GM12878 (cell line): ENCODE data around the gene KRTAP12-1.

Source experiments
- BHLHE40 ChIP-seq, 2 experiments: fragments of 450-650 bp in 1 of 2; IDR thresholded peaks; 2 replicates each; pipeline ENCODE4 v1.6.1; 2011 to 2017; ENCODE audit warnings: low read depth in 2 of 2, borderline replicate concordance in 1 of 2, improper control_type of control experiment in 1 of 2, low read length in 1 of 2, mild to moderate bottlenecking in 1 of 2
- CHD2 ChIP-seq: IDR thresholded peaks from 2 replicates; pipeline ENCODE4 v1.6.1; 2011; ENCODE audit warnings: low read depth, low read length, improper control_type of control experiment, borderline replicate concordance
- NBN ChIP-seq: fragments of 450-650 bp; IDR thresholded peaks from 2 replicates; pipeline ENCODE4 v1.6.1; 2016
- PAX5 ChIP-seq: IDR thresholded peaks from 2 replicates; pipeline ENCODE4 v1.6.1; 2011; ENCODE audit warnings: low read depth, low read length, borderline replicate concordance
- POLR2A ChIP-seq: IDR thresholded peaks from 2 replicates; pipeline ENCODE4 v1.6.1; 2011; ENCODE audit warnings: low read depth, mild to moderate bottlenecking, low read length
- RCOR1 ChIP-seq: conservative IDR thresholded peaks from 2 replicates; pipeline ENCODE4 v1.6.1; 2012; ENCODE audit warnings: low read depth, low read length, improper control_type of control experiment
- SP1 ChIP-seq: IDR thresholded peaks from one replicate; pipeline ENCODE4 v1.6.1; 2011; ENCODE audit warnings: low read depth, low read length
- TAF1 ChIP-seq: IDR thresholded peaks from 2 replicates; pipeline ENCODE4 v1.6.1; 2011; ENCODE audit warnings: mild to moderate bottlenecking, low read depth, low read length, borderline replicate concordance
- TF ChIP-seq, protein P1 (sequence below), 3 experiments: IDR thresholded peaks in 2 of 3; conservative IDR thresholded peaks in 1 of 3; 2 replicates each; pipeline ENCODE4 v1.5.1; 2011; ENCODE audit warnings: low read depth in 3 of 3, low read length in 3 of 3, mild to moderate bottlenecking in 3 of 3, control low read depth in 2 of 3, moderate library complexity in 2 of 3, inconsistent platforms in 1 of 3, mixed read lengths in 1 of 3; ENCODE audit not compliant: control insufficient read depth in 2 of 3, insufficient read depth in 1 of 3; ENCODE audit errors: extremely low read depth in 1 of 3
- TF ChIP-seq, protein P2 (sequence below): fragments of 450-650 bp; formaldehyde crosslinking; IDR thresholded peaks from 2 replicates; pipeline ENCODE4 v1.4.0; 2022; ENCODE audit warnings: mild to moderate bottlenecking, moderate library complexity

DNA sequence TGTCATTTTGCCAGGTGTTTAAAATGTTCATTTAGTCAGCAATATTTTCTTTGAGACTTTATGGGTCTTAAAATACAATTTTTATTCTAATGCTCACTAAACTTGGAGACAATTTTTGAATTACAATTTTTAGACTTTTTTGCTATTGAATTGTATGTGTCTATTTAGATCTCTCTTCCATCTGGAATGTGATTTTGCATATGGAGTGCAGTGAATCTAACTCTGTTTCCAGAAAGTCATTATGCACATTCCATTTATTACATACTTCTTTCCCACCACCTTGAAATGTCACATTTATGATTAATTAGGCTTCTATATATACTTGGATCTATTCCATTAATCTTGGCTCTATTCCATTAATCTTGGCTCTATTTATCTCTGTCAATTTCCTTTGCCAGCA is 35.0 kb upstream of the KRTAP12-1 start:
- TF ChIP-seq CHD2 = no peak
- TF ChIP-seq, protein P1, sequence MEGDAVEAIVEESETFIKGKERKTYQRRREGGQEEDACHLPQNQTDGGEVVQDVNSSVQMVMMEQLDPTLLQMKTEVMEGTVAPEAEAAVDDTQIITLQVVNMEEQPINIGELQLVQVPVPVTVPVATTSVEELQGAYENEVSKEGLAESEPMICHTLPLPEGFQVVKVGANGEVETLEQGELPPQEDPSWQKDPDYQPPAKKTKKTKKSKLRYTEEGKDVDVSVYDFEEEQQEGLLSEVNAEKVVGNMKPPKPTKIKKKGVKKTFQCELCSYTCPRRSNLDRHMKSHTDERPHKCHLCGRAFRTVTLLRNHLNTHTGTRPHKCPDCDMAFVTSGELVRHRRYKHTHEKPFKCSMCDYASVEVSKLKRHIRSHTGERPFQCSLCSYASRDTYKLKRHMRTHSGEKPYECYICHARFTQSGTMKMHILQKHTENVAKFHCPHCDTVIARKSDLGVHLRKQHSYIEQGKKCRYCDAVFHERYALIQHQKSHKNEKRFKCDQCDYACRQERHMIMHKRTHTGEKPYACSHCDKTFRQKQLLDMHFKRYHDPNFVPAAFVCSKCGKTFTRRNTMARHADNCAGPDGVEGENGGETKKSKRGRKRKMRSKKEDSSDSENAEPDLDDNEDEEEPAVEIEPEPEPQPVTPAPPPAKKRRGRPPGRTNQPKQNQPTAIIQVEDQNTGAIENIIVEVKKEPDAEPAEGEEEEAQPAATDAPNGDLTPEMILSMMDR (IDR thresholded peaks at IDR 0.05 in 2 of 3, conservative IDR thresholded peaks at IDR 0.05 in 1 of 3; ENCODE audit: control insufficient read depth in 2 of 3, extremely low read depth in 1 of 3, insufficient read depth in 1 of 3, low read depth in 3 of 3, low read length in 3 of 3) = no peak
- no peak for TF ChIP-seq BHLHE40 (IDR thresholded peaks at IDR 0.05; ENCODE audit: borderline replicate concordance in 1 of 2, low read depth in 2 of 2, low read length in 1 of 2)
- TF ChIP-seq, protein P2, sequence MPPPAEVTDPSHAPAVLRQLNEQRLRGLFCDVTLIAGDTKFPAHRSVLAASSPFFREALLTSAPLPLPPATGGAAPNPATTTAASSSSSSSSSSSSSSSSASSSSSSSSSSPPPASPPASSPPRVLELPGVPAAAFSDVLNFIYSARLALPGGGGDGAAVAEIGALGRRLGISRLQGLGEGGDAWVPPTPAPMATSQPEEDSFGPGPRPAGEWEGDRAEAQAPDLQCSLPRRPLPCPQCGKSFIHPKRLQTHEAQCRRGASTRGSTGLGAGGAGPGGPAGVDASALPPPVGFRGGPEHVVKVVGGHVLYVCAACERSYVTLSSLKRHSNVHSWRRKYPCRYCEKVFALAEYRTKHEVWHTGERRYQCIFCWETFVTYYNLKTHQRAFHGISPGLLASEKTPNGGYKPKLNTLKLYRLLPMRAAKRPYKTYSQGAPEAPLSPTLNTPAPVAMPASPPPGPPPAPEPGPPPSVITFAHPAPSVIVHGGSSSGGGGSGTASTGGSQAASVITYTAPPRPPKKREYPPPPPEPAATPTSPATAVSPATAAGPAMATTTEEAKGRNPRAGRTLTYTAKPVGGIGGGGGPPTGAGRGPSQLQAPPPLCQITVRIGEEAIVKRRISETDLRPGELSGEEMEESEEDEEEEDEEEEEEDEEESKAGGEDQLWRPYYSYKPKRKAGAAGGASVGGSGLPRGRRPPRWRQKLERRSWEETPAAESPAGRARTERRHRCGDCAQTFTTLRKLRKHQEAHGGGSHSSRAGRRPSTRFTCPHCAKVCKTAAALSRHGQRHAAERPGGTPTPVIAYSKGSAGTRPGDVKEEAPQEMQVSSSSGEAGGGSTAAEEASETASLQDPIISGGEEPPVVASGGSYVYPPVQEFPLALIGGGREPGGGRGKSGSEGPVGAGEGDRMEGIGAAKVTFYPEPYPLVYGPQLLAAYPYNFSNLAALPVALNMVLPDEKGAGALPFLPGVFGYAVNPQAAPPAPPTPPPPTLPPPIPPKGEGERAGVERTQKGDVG (CRISPR knock-in tag) = no peak
- no peak for TF ChIP-seq RCOR1
- TF ChIP-seq TAF1 = no peak
- TF ChIP-seq SP1 = no peak
- TF ChIP-seq NBN = no peak
- no peak for TF ChIP-seq POLR2A
- no peak for TF ChIP-seq PAX5
